H4 (cell line): ENCODE results near the gene NUDT16L1. TPM values are rescaled to one million over a fixed set of nuclear protein-coding genes. Genes with fewer than 3 reads are reported as not detected.

Experiments
- total RNA-seq: library from RNA; depleted of rRNA; stranded (reverse); fragments of >200 nt; shearing (Covaris generic); gene quantifications from 2 replicates; pipeline ENCODE4 v1.2.3, GENCODE V29; 2014; rRNA removed

NUDT16L1 gene
- total RNA-seq, 1 experiment from 2014 or later = 39.6 TPM

Other genes with a start within 250 kb of the NUDT16L1 start
- gene NMRAL1, start 218.9 kb upstream of the NUDT16L1 start, total RNA-seq = 69.5 and 102 TPM in 2 replicates
- 46.3 and 48.4 TPM in 2 replicates for gene HMOX2, start 217.2 kb upstream of the NUDT16L1 start, total RNA-seq
- 5.4 and 8.0 TPM in 2 replicates for gene CDIP1, start 154.8 kb upstream of the NUDT16L1 start, total RNA-seq
- not detected in 2 replicates for gene C16orf96, start 137.2 kb upstream of the NUDT16L1 start, total RNA-seq
- 2.2 and 2.5 TPM in 2 replicates for gene UBALD1, start 78.7 kb upstream of the NUDT16L1 start, total RNA-seq
- gene MGRN1, start 68.7 kb upstream of the NUDT16L1 start, total RNA-seq = 15.4 and 16.1 TPM in 2 replicates
- gene ANKS3, start 40.7 kb downstream of the NUDT16L1 start, total RNA-seq = 6.0 and 6.4 TPM in 2 replicates
- 0.62 and 6.4 TPM in 2 replicates for gene DNAAF8, start 41.0 kb downstream of the NUDT16L1 start, total RNA-seq
- 3.3 and 4.4 TPM in 2 replicates for gene ZNF500, start 73.6 kb downstream of the NUDT16L1 start, total RNA-seq
- not detected in 2 replicates for gene SEPTIN12, start 94.8 kb downstream of the NUDT16L1 start, total RNA-seq
- gene SMIM22, start 101.8 kb downstream of the NUDT16L1 start, total RNA-seq = not detected in 2 replicates
- gene ROGDI, start 109.1 kb downstream of the NUDT16L1 start, total RNA-seq = 14.7 and 17.1 TPM in 2 replicates
- 20.6 and 35.8 TPM in 2 replicates for gene GLYR1, start 153.7 kb downstream of the NUDT16L1 start, total RNA-seq
- gene UBN1, start 153.9 kb downstream of the NUDT16L1 start, total RNA-seq = 12.7 and 14.5 TPM in 2 replicates
- gene PPL, start 243.6 kb downstream of the NUDT16L1 start, total RNA-seq = 0.10 and 0.18 TPM in 2 replicates